Smooth muscle cell (in vitro differentiated cells): Measurements from ENCODE around the gene TIMM9. TPM values are rescaled to one million over a fixed set of nuclear protein-coding genes. Genes with fewer than 3 reads are reported as not detected.

Source experiments
- DNase-seq: peaks from one replicate; lab custom pipeline; 2025; ENCODE audit not compliant: unreplicated experiment; lab: John Stamatoyannopoulos, UW
- H2AFZ ChIP-seq: fragments of 200-600 bp; sonication (generic); 2 replicates; pipeline ENCODE4 v1.6.0; 2016; ENCODE audit warnings: antibody characterized with exemption, low read depth, mild to moderate bottlenecking
- H3F3A ChIP-seq: fragments of 200-600 bp; sonication (generic); 2 replicates; pipeline ENCODE4 v1.6.0; 2017; ENCODE audit warnings: antibody characterized with exemption, low read depth
- H3K27ac ChIP-seq: fragments of 200-600 bp; sonication (generic); 2 replicates; pipeline ENCODE4 v1.5.1; 2016; ENCODE audit warnings: low read depth, mild to moderate bottlenecking
- H3K27me3 ChIP-seq: fragments of 200-600 bp; sonication (generic); 2 replicates; pipeline ENCODE4 v1.6.1; 2016; ENCODE audit warnings: low read depth, mild to moderate bottlenecking
- H3K36me3 ChIP-seq: fragments of 200-600 bp; sonication (generic); 2 replicates; pipeline ENCODE4 v1.5.1; 2016; ENCODE audit warnings: low read depth
- H3K4me1 ChIP-seq: fragments of 200-600 bp; sonication (generic); 2 replicates; pipeline ENCODE4 v1.5.1; 2016; ENCODE audit warnings: low read depth
- H3K4me2 ChIP-seq: fragments of 200-600 bp; sonication (generic); 2 replicates; pipeline ENCODE4 v1.6.0; 2016; ENCODE audit warnings: mild to moderate bottlenecking
- H3K4me3 ChIP-seq: fragments of 200-600 bp; sonication (generic); 2 replicates; pipeline ENCODE4 v1.5.1; 2016; ENCODE audit warnings: mild to moderate bottlenecking
- H3K79me2 ChIP-seq: fragments of 200-600 bp; sonication (generic); 2 replicates; pipeline ENCODE4 v1.6.0; 2016; ENCODE audit warnings: low read depth, mild to moderate bottlenecking
- H3K9ac ChIP-seq: fragments of 200-600 bp; sonication (generic); 2 replicates; pipeline ENCODE4 v1.6.0; 2016; ENCODE audit warnings: low read depth
- H3K9me3 ChIP-seq: fragments of 200-600 bp; sonication (generic); replicated peaks from 2 replicates; pipeline ENCODE4 v1.5.1; 2016; ENCODE audit warnings: low read depth
- H4K20me1 ChIP-seq: fragments of 200-600 bp; sonication (generic); 2 replicates; pipeline ENCODE4 v1.6.0; 2016; ENCODE audit warnings: low read depth
- WGBS: methylation state at CpG from one replicate; pipeline ENCODE4 v1.1.7; 2016; ENCODE audit warnings: low lambda C conversion rate; 5-methylcytosine and 5-hydroxymethylcytosine counted together
- polyA plus RNA-seq: library from polyadenylated mRNA; unstranded; fragments of >200 nt; fragmentation: Nextera tagmentation; extraction: Ambion mirVana; gene quantifications from 2 replicates; pipeline ENCODE4 v1.2.1, GENCODE V29; 2016
- total RNA-seq: library from RNA; depleted of rRNA; stranded (reverse); fragments of >200 nt; gene quantifications from 2 replicates; pipeline ENCODE4 v1.2.3, GENCODE V29; 2014
- TF ChIP-seq, protein P1 (sequence below): fragments of 200-600 bp; sonication (generic); IDR thresholded peaks from 2 replicates; pipeline ENCODE4 v1.5.1; 2017; ENCODE audit warnings: borderline replicate concordance, mild to moderate bottlenecking, antibody characterized with exemption; ENCODE audit not compliant: insufficient read depth, poor library complexity, severe bottlenecking

The TIMM9 gene
- total RNA-seq (42.2 and 51.8 TPM in 2 replicates), polyA plus RNA-seq (40.2 and 48.7 TPM in 2 replicates)

- under 1% methylated on average over 33 of the region's 33 CpGs for WGBS
These were observed at the start of gene TIMM9, which contains the start of gene KIAA0586 for GRCh38 chr14:58427281-58428117. Gene TIMM9, minus strand, starts transcription at chr14:58427531. Its CDS starts 15,586 bp downstream, at chr14:58411945. Gene KIAA0586, plus strand, starts transcription at chr14:58427719. Its CDS starts 546 bp downstream, at chr14:58428265.

GRCh38 chr14:58476320-58476719 lies 49.0 kb upstream of the TIMM9 start:
- H3K79me2 ChIP-seq, result no peaks in the 10 kb centered on the region
- H3K4me3 ChIP-seq, result no peak overlapping the region
- no peak overlapping the region for H3K9ac ChIP-seq
- no peaks in the 10 kb centered on the region for H3F3A ChIP-seq
- H3K36me3 ChIP-seq, result no peaks in the 10 kb centered on the region
- H2AFZ ChIP-seq, result no peak overlapping the region
- H3K27ac ChIP-seq, result no peak overlapping the region
- H3K4me2 ChIP-seq, result no peak overlapping the region
- DNase-seq, result no peak
- no peaks in the 10 kb centered on the region for H4K20me1 ChIP-seq
- no peaks in the 10 kb centered on the region for H3K27me3 ChIP-seq
- WGBS, result 97% methylated on average over 1 of the region's 1 CpG
- TF ChIP-seq, protein P1, sequence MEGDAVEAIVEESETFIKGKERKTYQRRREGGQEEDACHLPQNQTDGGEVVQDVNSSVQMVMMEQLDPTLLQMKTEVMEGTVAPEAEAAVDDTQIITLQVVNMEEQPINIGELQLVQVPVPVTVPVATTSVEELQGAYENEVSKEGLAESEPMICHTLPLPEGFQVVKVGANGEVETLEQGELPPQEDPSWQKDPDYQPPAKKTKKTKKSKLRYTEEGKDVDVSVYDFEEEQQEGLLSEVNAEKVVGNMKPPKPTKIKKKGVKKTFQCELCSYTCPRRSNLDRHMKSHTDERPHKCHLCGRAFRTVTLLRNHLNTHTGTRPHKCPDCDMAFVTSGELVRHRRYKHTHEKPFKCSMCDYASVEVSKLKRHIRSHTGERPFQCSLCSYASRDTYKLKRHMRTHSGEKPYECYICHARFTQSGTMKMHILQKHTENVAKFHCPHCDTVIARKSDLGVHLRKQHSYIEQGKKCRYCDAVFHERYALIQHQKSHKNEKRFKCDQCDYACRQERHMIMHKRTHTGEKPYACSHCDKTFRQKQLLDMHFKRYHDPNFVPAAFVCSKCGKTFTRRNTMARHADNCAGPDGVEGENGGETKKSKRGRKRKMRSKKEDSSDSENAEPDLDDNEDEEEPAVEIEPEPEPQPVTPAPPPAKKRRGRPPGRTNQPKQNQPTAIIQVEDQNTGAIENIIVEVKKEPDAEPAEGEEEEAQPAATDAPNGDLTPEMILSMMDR, result no peak
- H3K9me3 ChIP-seq, result no peaks in the 10 kb centered on the region
- no peaks in the 10 kb centered on the region for H3K4me1 ChIP-seq

More at GRCh38 chr14:58427281-58428117, at the start of gene TIMM9, which contains the start of gene KIAA0586:
- H4K20me1 ChIP-seq, result no peaks in the 10 kb centered on the region
- DNase-seq, result peak; percentile 74
- no peaks in the 10 kb centered on the region for H3K27me3 ChIP-seq
- H3K4me1 ChIP-seq, result peaks cover 18% of the 10 kb centered on the region
- H3K4me3 ChIP-seq, result peak within 1 kb of the TSS; percentile 95
- H3K4me2 ChIP-seq, result peak within 1 kb of the TSS; percentile 95
- H3K79me2 ChIP-seq, result peaks cover 45% of the 10 kb centered on the region
- peak within 1 kb of the TSS; percentile 92 for H3K9ac ChIP-seq
- TF ChIP-seq, protein P1, result no peak
- peak within 1 kb of the TSS; percentile 95 for H3K27ac ChIP-seq
- H2AFZ ChIP-seq, result peak within 1 kb of the TSS; percentile 98
- H3F3A ChIP-seq, result peaks cover 6% of the 10 kb centered on the region
- H3K36me3 ChIP-seq, result no peaks in the 10 kb centered on the region
- no peaks in the 10 kb centered on the region for H3K9me3 ChIP-seq

- no peak overlapping the region for H3K9ac ChIP-seq
These were observed 42.0 kb upstream of the TIMM9 start for GRCh38 chr14:58469309-58469708.

More at GRCh38 chr14:58469309-58469708, 42.0 kb upstream of the TIMM9 start:
- Histone ChIP-seq H3K27me3 (no peaks in the 10 kb centered on the region), H3K27ac (no peak overlapping the region), H2AFZ (no peak overlapping the region), H3K36me3 (no peaks in the 10 kb centered on the region), H3K4me3 (no peak overlapping the region), H3K9me3 (no peaks in the 10 kb centered on the region), H3F3A (no peaks in the 10 kb centered on the region), H3K79me2 (no peaks in the 10 kb centered on the region), H4K20me1 (no peaks in the 10 kb centered on the region), H3K4me2 (no peak overlapping the region), H3K4me1 (no peaks in the 10 kb centered on the region)
- TF ChIP-seq, protein P1, result no peak
- 95% methylated on average over 5 of the region's 5 CpGs for WGBS
- DNase-seq, result no peak
